HepG2 (cell line): Measurements from ENCODE around the gene PDIK1L. TPM values are rescaled to one million over a fixed set of nuclear protein-coding genes. Genes with fewer than 3 reads are reported as not detected.

Experiments
- ATAC-seq: fragments of 200-7000 bp; cut with Tn5 transposase; 3 replicates; pipeline ENCODE4 v1.9.1; 2020; ENCODE audit warnings: mild to moderate bottlenecking, moderate library complexity
- BruUV-seq: library from RNA; stranded (reverse); fragments of 400-500 nt; replicated peaks from 2 replicates; lab custom pipeline; 2021; lab: Mats Ljungman, UMichigan
- CTCF ChIA-PET: fragments of 300-600 bp; formaldehyde crosslinking; extraction: SDS; loops from one replicate; lab custom pipeline; 2021; ENCODE audit warnings: low total read pairs, inconsistent platforms, low intra/inter-chr PET ratio; lab: Yijun Ruan, JAX
- POLR2A ChIA-PET: fragments of 350-600 bp; sonication (Branson Sonifier 250); formaldehyde crosslinking; loops from one replicate; lab custom pipeline; 2020; ENCODE audit warnings: antibody characterized with exemption, inconsistent platforms; lab: Yijun Ruan, JAX
- DNase-seq: peaks from one replicate; pipeline ENCODE4 v3.0.0-alpha.2; 2015; ENCODE audit warnings: low spot score
- FAIRE-seq: peaks from 3 replicates; lab custom pipeline; 2011; peaks lifted over from hg19 to GRCh38; lab: Jason Lieb, UNC
- H2AFZ ChIP-seq: one replicate; pipeline ENCODE4 v1.6.1; 2011; ENCODE audit warnings: low read length, inconsistent platforms
- H3K27ac ChIP-seq: fragments of 300-600 bp; 3 replicates; pipeline ENCODE4 v1.8.0; 2011; ENCODE audit warnings: mixed run types, mild to moderate bottlenecking, mixed read lengths, low read length, inconsistent platforms; ENCODE audit not compliant: insufficient read depth; ENCODE audit errors: extremely low read length
- H3K27me3 ChIP-seq, 2 experiments: fragments of 200-600 bp in 1 of 2; 2 replicates in 1 of 2; 3 replicates in 1 of 2; pipeline versions ENCODE4 v1.6.0 to v1.8.0; 2011; ENCODE audit warnings: low read length in 2 of 2, mild to moderate bottlenecking in 2 of 2, moderate library complexity in 2 of 2, inconsistent platforms in 1 of 2; ENCODE audit not compliant: insufficient read depth in 2 of 2, control insufficient read depth in 1 of 2
- H3K36me3 ChIP-seq, 2 experiments: fragments of 200-600 bp in 1 of 2; replicated peaks in 1 of 2; 2 replicates in 1 of 2; 3 replicates in 1 of 2; pipeline versions ENCODE4 v1.5.1 to v1.8.0; 2011; ENCODE audit warnings: low read length in 2 of 2, inconsistent platforms in 1 of 2; ENCODE audit not compliant: insufficient read depth in 2 of 2, control insufficient read depth in 1 of 2
- H3K4me1 ChIP-seq: 2 replicates; pipeline ENCODE4 v1.5.1; 2012; ENCODE audit warnings: low read length, inconsistent platforms; ENCODE audit not compliant: insufficient read depth
- H3K4me2 ChIP-seq: 2 replicates; pipeline ENCODE4 v1.6.0; 2011; ENCODE audit warnings: low read depth, low read length, inconsistent platforms
- H3K4me3 ChIP-seq, 3 experiments: fragments of 200-600 bp in 1 of 3; sonication (generic), shearing (Covaris generic) in 1 of 3; replicated peaks in 1 of 3; 2 replicates each; pipeline ENCODE4 v1.5.1; 2011 to 2016; ENCODE audit warnings: low read length in 3 of 3, inconsistent platforms in 2 of 3, low read depth in 2 of 3, mild to moderate bottlenecking in 2 of 3, control low read depth in 1 of 3, mixed read lengths in 1 of 3; ENCODE audit not compliant: insufficient read depth in 1 of 3
- H3K79me2 ChIP-seq: one replicate; pipeline ENCODE4 v1.6.1; 2011; ENCODE audit warnings: low read length, inconsistent platforms; ENCODE audit not compliant: insufficient read depth
- H3K9ac ChIP-seq: 2 replicates; pipeline ENCODE4 v1.6.0; 2011; ENCODE audit warnings: mild to moderate bottlenecking, low read depth, low read length, inconsistent platforms; ENCODE audit not compliant: insufficient read depth
- H3K9me3 ChIP-seq: 2 replicates; pipeline ENCODE4 v1.5.1; 2012; ENCODE audit warnings: mild to moderate bottlenecking, low read length
- H4K20me1 ChIP-seq: 2 replicates; pipeline ENCODE4 v1.6.0; 2011; ENCODE audit warnings: inconsistent platforms, mild to moderate bottlenecking, low read length, moderate library complexity; ENCODE audit not compliant: insufficient read depth
- CREB1 ChIP-seq, 2 experiments: fragments of 450-650 bp in 1 of 2; IDR thresholded peaks; 2 replicates each; pipeline ENCODE4 v1.6.1; 2016 to 2017; ENCODE audit warnings: control low read depth in 1 of 2, mild to moderate bottlenecking in 1 of 2, missing compliant biosample characterization in 1 of 2, missing genetic modification characterization in 1 of 2
- KLF11 ChIP-seq: IDR thresholded peaks from 2 replicates; pipeline ENCODE4 v1.6.1; 2016; ENCODE audit warnings: missing compliant biosample characterization
- MAFF ChIP-seq: IDR thresholded peaks from 2 replicates; pipeline ENCODE4 v1.6.1; 2011; ENCODE audit warnings: low read depth, low read length, improper control_type of control experiment
- MAFK ChIP-seq, 2 experiments: IDR thresholded peaks in 1 of 2; conservative IDR thresholded peaks in 1 of 2; 2 replicates each; pipeline ENCODE4 v1.6.1; 2011; ENCODE audit warnings: improper control_type of control experiment in 2 of 2, low read length in 2 of 2
- NPAS2 ChIP-seq: sonication (generic); formaldehyde crosslinking; IDR thresholded peaks from 2 replicates; pipeline ENCODE4 v1.8.0; 2022; ENCODE audit warnings: mild to moderate bottlenecking, missing genetic modification reagents, borderline replicate concordance
- RXRA ChIP-seq: sonication (generic); formaldehyde crosslinking; IDR thresholded peaks from 2 replicates; pipeline ENCODE4 v1.5.1; 2020; ENCODE audit warnings: missing genetic modification reagents
- SIX4 ChIP-seq: sonication (generic); formaldehyde crosslinking; IDR thresholded peaks from 2 replicates; pipeline ENCODE4 v1.4.0; 2020; ENCODE audit warnings: missing genetic modification reagents
- WGBS: methylation state at CpG from one replicate; pipeline ENCODE4 v1.1.6; 2017; ENCODE audit warnings: low lambda C conversion rate; 5-methylcytosine and 5-hydroxymethylcytosine counted together
- in situ Hi-C: cut with HindIII; loops from 2 replicates; pipeline ENCODE4 v1.10.0; 2017; ENCODE audit warnings: low pct_unique_long_range_greater_than_20kb; ENCODE audit not compliant: extremely low pct_ligation_motif_present
- intact Hi-C: fragments of 100-400 bp; cut with micrococcal nuclease; formaldehyde crosslinking; loops from one replicate; pipeline ENCODE4 v1.10.0; 2022; ENCODE audit not compliant: unreplicated experiment
- polyA plus RNA-seq, 8 experiments: library from polyadenylated mRNA; depleted of rRNA in 3 of 8; stranded (reverse) in 7 of 8; unstranded in 1 of 8; fragments of >200 nt; fragmentation: Illumina TruSeq in 4 of 8; extraction: Trizol in 4 of 8; gene quantifications; 2 replicates each; pipeline versions ENCODE4 v1.2.1 to v1.2.3, GENCODE V29; 2011 to 2016; ENCODE audit warnings: low read depth in 4 of 8, missing spikeins in 1 of 8, mixed read lengths in 1 of 8; ENCODE audit not compliant: insufficient read depth in 1 of 8
- total RNA-seq, 5 experiments: library from RNA; depleted of rRNA; stranded (reverse); fragments of >200 nt; fragmentation: Illumina TruSeq; extraction: Trizol; gene quantifications; 2 replicates each; pipeline ENCODE4 v1.2.3, GENCODE V29; 2016; ENCODE audit warnings: low read depth in 1 of 5
- TF ChIP-seq, protein P1 (sequence below): sonication (generic); formaldehyde crosslinking; IDR thresholded peaks from 2 replicates; pipeline ENCODE4 v1.9.0; 2022; ENCODE audit warnings: low read depth, missing genetic modification reagents

PDIK1L gene
- total and polyA plus RNA-seq, 2 of the 13 experiments (the other 11 are each of a cell fraction or from before 2014, with no cell fraction given): 1.9 to 4.6 TPM

DNA sequence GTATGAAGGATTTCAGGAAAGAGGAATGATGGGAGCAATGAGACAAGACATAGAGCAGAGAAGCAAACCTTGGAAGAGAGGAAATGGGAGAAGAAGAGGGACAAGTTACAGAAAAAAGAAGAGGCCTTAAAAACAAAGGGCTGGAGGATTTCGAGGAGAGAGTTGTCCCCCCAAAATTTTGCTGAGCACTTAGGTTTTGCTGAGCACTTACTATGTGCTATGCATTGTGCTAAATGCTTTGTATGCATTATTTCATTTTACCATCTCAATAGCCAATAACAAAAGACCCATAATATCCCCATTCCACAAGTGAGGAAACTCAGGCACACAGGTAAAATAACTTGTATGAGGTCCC, 41.7 kb upstream of the PDIK1L start:
- intact Hi-C loops: no loop called here
- no peak for TF ChIP-seq SIX4 (CRISPR knock-in tag)
- TF ChIP-seq RXRA: no peak
- peak; percentile 35; the same call in 1 of the 2 replicates for TF ChIP-seq MAFF
- TF ChIP-seq KLF11 (CRISPR knock-in tag): no peak
- TF ChIP-seq, protein P1, sequence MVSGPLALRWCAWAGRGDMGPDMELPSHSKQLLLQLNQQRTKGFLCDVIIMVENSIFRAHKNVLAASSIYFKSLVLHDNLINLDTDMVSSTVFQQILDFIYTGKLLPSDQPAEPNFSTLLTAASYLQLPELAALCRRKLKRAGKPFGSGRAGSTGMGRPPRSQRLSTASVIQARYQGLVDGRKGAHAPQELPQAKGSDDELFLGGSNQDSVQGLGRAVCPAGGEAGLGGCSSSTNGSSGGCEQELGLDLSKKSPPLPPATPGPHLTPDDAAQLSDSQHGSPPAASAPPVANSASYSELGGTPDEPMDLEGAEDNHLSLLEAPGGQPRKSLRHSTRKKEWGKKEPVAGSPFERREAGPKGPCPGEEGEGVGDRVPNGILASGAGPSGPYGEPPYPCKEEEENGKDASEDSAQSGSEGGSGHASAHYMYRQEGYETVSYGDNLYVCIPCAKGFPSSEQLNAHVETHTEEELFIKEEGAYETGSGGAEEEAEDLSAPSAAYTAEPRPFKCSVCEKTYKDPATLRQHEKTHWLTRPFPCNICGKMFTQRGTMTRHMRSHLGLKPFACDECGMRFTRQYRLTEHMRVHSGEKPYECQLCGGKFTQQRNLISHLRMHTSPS: no peak
- no peak for TF ChIP-seq CREB1 (IDR thresholded peaks at IDR 0.05)
- TF ChIP-seq CREB1 (CRISPR knock-in tag; IDR thresholded peaks at IDR 0.05): no peak
- TF ChIP-seq NPAS2: no peak
- TF ChIP-seq MAFK (conservative IDR thresholded peaks at IDR 0.05 in 1 of 2, IDR thresholded peaks at IDR 0.05 in 1 of 2; ENCODE audit: low read length in 2 of 2): peak in 1 of 2 experiments; percentile 41; a peak in 1 of 4 replicates
- TF ChIP-seq, all 625 proteins: peak for 2
- H3K36me3 ChIP-seq: no peaks in the 10 kb centered on the region
- H3K79me2 ChIP-seq: no peaks in the 10 kb centered on the region
- no peak overlapping the region for H3K4me3 ChIP-seq
- no peaks in the 10 kb centered on the region for H3K9me3 ChIP-seq
- H3K27me3 ChIP-seq: peaks cover 5 to 50% of the 10 kb centered on the region in 2 experiments; a peak in 4 of 5 replicates
- DNase-seq (no peak), ATAC-seq (no peak), FAIRE-seq (no peak)
- H3K9ac ChIP-seq: no peak overlapping the region
- ChIA-PET CTCF (no interaction called here), POLR2A (no interaction called here)
- no peaks in the 10 kb centered on the region for H4K20me1 ChIP-seq
- BruUV-seq: no TSS peak
- in situ Hi-C loops: no loop called here
- H2AFZ ChIP-seq: no peak overlapping the region
- H3K4me1 ChIP-seq: peaks cover 14% of the 10 kb centered on the region; the same call in 1 of the 2 replicates
- H3K4me2 ChIP-seq: no peak overlapping the region
- WGBS: 0% methylated on average over 1 of the region's 1 CpG
- no peak overlapping the region for H3K27ac ChIP-seq
